Osteocyte (in vitro differentiated cells): ENCODE results near the gene CDH18. TPM values are rescaled to one million over a fixed set of nuclear protein-coding genes. Genes with fewer than 3 reads are reported as not detected.

Experiments
- DNase-seq: peaks from one replicate; pipeline ENCODE4 v3.0.0; 2021; ENCODE audit warnings: mixed read lengths; ENCODE audit not compliant: unreplicated experiment; ENCODE audit errors: extremely low spot score
- H3K27ac Mint-ChIP-seq: one replicate; pipeline ENCODE4 v1.8.0; 2021; ENCODE audit warnings: mild to moderate bottlenecking, mixed read lengths; ENCODE audit not compliant: unreplicated experiment
- H3K27me3 Mint-ChIP-seq: one replicate; pipeline ENCODE4 v1.8.0; 2021; ENCODE audit warnings: mixed read lengths; ENCODE audit not compliant: unreplicated experiment
- H3K36me3 Mint-ChIP-seq: one replicate; pipeline ENCODE4 v1.8.0; 2021; ENCODE audit warnings: mixed read lengths; ENCODE audit not compliant: unreplicated experiment
- H3K4me1 Mint-ChIP-seq: one replicate; pipeline ENCODE4 v1.8.0; 2021; ENCODE audit warnings: mixed read lengths; ENCODE audit not compliant: unreplicated experiment
- H3K4me3 Mint-ChIP-seq: one replicate; pipeline ENCODE4 v1.8.0; 2021; ENCODE audit warnings: mild to moderate bottlenecking, moderate library complexity, mixed read lengths; ENCODE audit not compliant: unreplicated experiment
- H3K9me3 Mint-ChIP-seq: one replicate; pipeline ENCODE4 v1.8.0; 2021; ENCODE audit warnings: mixed read lengths; ENCODE audit not compliant: unreplicated experiment
- total RNA-seq: library from RNA; stranded (reverse); gene quantifications from 2 replicates; pipeline ENCODE4 v1.2.1, GENCODE V29; 2021
- TF ChIP-seq, protein P1 (sequence below): fragments of 200-600 bp; sonication (generic); IDR thresholded peaks from 2 replicates; pipeline ENCODE4 v1.5.0; 2021; ENCODE audit warnings: antibody characterized with exemption, mild to moderate bottlenecking, moderate library complexity

Gene CDH18
- total RNA-seq, 1 donor from 2014 or later, result not detected

DNA sequence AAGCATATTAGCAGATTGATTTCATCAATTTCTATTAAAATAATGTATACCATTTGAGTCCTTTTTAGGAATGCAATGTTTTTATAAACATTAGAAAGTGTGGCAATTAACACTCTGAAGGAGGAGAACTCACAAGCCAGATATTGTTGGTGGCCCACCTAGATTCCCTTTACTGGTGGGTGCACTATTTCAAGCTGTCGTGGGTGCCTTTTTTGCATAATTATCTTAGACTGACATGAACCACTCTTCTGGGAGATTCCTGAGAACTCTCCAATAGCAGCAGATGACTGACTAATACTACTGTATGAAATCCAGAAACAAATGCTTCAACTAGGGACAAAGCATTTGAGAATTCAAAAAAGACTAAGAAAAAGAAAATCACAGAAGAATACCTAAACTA, 526.0 kb downstream of the CDH18 start:
- no peak overlapping the region for H3K4me3 Mint-ChIP-seq
- DNase-seq, result no peak

GRCh38 chr5:19424506-19424905, 563.5 kb downstream of the CDH18 start:
- H3K36me3 Mint-ChIP-seq, result no peaks in the 10 kb centered on the region
- TF ChIP-seq, protein P1, sequence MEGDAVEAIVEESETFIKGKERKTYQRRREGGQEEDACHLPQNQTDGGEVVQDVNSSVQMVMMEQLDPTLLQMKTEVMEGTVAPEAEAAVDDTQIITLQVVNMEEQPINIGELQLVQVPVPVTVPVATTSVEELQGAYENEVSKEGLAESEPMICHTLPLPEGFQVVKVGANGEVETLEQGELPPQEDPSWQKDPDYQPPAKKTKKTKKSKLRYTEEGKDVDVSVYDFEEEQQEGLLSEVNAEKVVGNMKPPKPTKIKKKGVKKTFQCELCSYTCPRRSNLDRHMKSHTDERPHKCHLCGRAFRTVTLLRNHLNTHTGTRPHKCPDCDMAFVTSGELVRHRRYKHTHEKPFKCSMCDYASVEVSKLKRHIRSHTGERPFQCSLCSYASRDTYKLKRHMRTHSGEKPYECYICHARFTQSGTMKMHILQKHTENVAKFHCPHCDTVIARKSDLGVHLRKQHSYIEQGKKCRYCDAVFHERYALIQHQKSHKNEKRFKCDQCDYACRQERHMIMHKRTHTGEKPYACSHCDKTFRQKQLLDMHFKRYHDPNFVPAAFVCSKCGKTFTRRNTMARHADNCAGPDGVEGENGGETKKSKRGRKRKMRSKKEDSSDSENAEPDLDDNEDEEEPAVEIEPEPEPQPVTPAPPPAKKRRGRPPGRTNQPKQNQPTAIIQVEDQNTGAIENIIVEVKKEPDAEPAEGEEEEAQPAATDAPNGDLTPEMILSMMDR, result no peak
- DNase-seq, result no peak
- no peak overlapping the region for H3K4me3 Mint-ChIP-seq
- no peaks in the 10 kb centered on the region for H3K27me3 Mint-ChIP-seq
- peaks cover 7% of the 10 kb centered on the region for H3K9me3 Mint-ChIP-seq
- H3K27ac Mint-ChIP-seq, result no peak overlapping the region
- H3K4me1 Mint-ChIP-seq, result no peaks in the 10 kb centered on the region

More for the DNA sequence above, 526.0 kb downstream of the CDH18 start:
- H3K9me3 Mint-ChIP-seq, result no peaks in the 10 kb centered on the region
- TF ChIP-seq, protein P1, result no peak
- H3K4me1 Mint-ChIP-seq, result no peaks in the 10 kb centered on the region
- H3K36me3 Mint-ChIP-seq, result no peaks in the 10 kb centered on the region
- H3K27me3 Mint-ChIP-seq, result no peaks in the 10 kb centered on the region
- H3K27ac Mint-ChIP-seq, result no peak overlapping the region
